ENCODE results near the gene PCCB.
"Not testable (repeated sequence)": the region's sequence is repeated elsewhere in the genome, so short reads cannot be mapped to it uniquely, and the experiment has no call there.

PCCB gene

GRCh38 chr3:136250059-136250902, at the start of gene PCCB:
PCCB (plus strand) TSS chr3:136250340; CDS start chr3:136250376, 36 bp downstream.
- peak; percentile 86 for DNase-seq (ENCODE audit: low read depth, low spot score)

GRCh38 chr3:136207489-136208115, 42.5 kb upstream of the PCCB start:
- no peak for DNase-seq (ENCODE audit: low read depth, low spot score)

- no peak for DNase-seq (ENCODE audit: low read depth, low spot score)
Observed at GRCh38 chr3:136209921-136210320, 40.2 kb upstream of the PCCB start.

- no peak for DNase-seq (ENCODE audit: low read depth, low spot score)
Observed at GRCh38 chr3:136211547-136211946, 38.6 kb upstream of the PCCB start.

- DNase-seq (ENCODE audit: low read depth, low spot score) = not testable (repeated sequence)
Observed at GRCh38 chr3:136222746-136223145, 27.4 kb upstream of the PCCB start.

GRCh38 chr3:136232413-136232812, 17.7 kb upstream of the PCCB start:
- no peak for DNase-seq (ENCODE audit: low read depth, low spot score)

GRCh38 chr3:136235545-136235944, 14.6 kb upstream of the PCCB start:
- no peak for DNase-seq (ENCODE audit: low read depth, low spot score)

GRCh38 chr3:136236109-136236508, 14.0 kb upstream of the PCCB start:
- DNase-seq (ENCODE audit: low read depth, low spot score) = no peak

- no peak for DNase-seq (ENCODE audit: low read depth, low spot score)
Observed at GRCh38 chr3:136237103-136237502, 13.0 kb upstream of the PCCB start.

GRCh38 chr3:136237961-136238649, 12.0 kb upstream of the PCCB start:
- no peak for DNase-seq (ENCODE audit: low read depth, low spot score)

GRCh38 chr3:136239094-136239493, 11.0 kb upstream of the PCCB start:
- no peak for DNase-seq (ENCODE audit: low read depth, low spot score)

GRCh38 chr3:136245691-136246090, 4.4 kb upstream of the PCCB start:
- no peak for DNase-seq (ENCODE audit: low read depth, low spot score)

GRCh38 chr3:136247436-136247835, 2.7 kb upstream of the PCCB start:
- DNase-seq (ENCODE audit: low read depth, low spot score) = no peak

GRCh38 chr3:136247855-136248590, 2.1 kb upstream of the PCCB start:
- DNase-seq (ENCODE audit: low read depth, low spot score) = no peak

- no peak for DNase-seq (ENCODE audit: low read depth, low spot score)
Observed at GRCh38 chr3:136249091-136249490, 1.0 kb upstream of the PCCB start.

GRCh38 chr3:136249593-136249992, 547 bp upstream of the PCCB start:
- DNase-seq (ENCODE audit: low read depth, low spot score) = no peak

- DNase-seq (ENCODE audit: low read depth, low spot score) = no peak
Observed at GRCh38 chr3:136250903-136251460, 842 bp downstream of the PCCB start.

- DNase-seq (ENCODE audit: low read depth, low spot score) = no peak
Observed at GRCh38 chr3:136251511-136251910, 1.4 kb downstream of the PCCB start.

GRCh38 chr3:136255672-136256406, 5.7 kb downstream of the PCCB start:
- no peak for DNase-seq (ENCODE audit: low read depth, low spot score)

GRCh38 chr3:136258199-136258598, 8.1 kb downstream of the PCCB start:
- no peak for DNase-seq (ENCODE audit: low read depth, low spot score)

GRCh38 chr3:136261826-136262225, 11.7 kb downstream of the PCCB start:
- DNase-seq (ENCODE audit: low read depth, low spot score) = no peak

Data from activated naive CD8-positive, alpha-beta T cell treated with anti-CD3 and anti-CD28 coated beads, Interleukin-2, amount 50 U/mL, for 16 hours (primary cell).